LNCaP clone FGC (cell line): ENCODE measurements around the gene SNCAIP.

Experiments
- DNase-seq: peaks from one replicate; pipeline ENCODE4 v3.0.0-alpha.2; 2011; ENCODE audit warnings: low read depth
- H3K4me3 ChIP-seq: 2 replicates; pipeline ENCODE4 v1.5.1; 2011; ENCODE audit warnings: mild to moderate bottlenecking, low read depth, low read length, control low read depth
- CTCF ChIP-seq: IDR thresholded peaks from 2 replicates; pipeline ENCODE4 v1.5.1; 2012; ENCODE audit warnings: mild to moderate bottlenecking; ENCODE audit not compliant: control insufficient read depth, insufficient read depth; ENCODE audit errors: extremely low read depth

The SNCAIP gene

DNA sequence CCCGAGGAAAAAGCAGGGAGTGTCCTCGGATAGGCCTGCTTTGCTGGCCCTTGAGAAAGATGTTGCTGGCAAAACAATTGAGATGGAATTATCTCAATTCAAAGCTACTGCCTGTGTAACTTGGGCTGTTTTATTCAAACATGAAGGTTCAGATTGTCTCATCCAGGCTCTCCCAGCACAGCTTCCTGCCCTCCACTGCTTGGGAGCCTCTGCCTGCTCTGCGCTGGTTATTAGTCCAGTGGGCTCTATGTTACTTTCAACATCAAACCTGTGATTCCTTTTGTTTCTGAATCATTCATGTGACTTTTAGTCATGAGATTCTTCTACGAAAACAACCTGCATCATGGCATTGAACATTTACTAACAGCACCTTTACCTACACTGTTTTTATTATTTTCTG lies 123.2 kb downstream of the SNCAIP start:
- H3K4me3 ChIP-seq = no peak overlapping the region
- no peak for DNase-seq
- no peak for TF ChIP-seq CTCF

DNA sequence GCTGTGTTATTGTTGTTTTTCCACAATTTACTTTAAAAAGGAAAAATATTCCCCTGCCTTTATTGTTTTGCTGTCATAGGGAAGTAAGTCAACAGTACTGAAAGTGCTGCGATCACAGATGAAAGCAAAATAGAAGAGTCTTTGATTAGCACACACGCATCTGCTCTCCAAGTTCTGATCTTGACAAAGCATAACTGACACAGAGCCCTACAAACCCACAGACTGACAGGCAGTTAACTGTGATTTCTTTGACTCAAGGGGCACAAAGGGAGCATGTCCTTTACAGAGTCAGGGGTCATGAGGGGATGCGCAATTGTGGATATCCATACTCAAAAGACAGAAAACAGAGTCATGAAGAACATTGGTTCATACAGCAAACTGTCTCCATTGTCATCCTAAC lies 123.7 kb downstream of the SNCAIP start:
- H3K4me3 ChIP-seq = no peak overlapping the region
- DNase-seq = no peak
- TF ChIP-seq CTCF = no peak

DNA sequence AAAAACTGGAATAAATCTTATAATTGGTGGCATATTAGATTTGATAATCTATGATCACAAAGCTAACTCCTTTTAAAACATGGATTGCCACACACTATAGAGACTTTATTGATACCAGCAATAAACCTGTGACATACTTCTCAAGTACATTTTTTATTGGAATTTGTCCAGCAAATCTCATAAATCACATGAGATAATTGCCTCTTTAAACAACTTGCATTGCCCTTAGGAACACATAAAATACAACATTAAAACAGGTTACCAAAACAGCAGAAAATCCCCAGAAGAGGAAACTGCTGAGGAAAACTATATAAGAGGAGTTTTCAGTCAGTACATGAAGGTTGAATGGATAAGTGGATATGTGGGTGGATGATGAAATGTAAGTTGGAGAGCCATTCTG lies 124.6 kb downstream of the SNCAIP start:
- DNase-seq = peak; percentile 55
- no peak for TF ChIP-seq CTCF
- no peak overlapping the region for H3K4me3 ChIP-seq

GRCh38 chr5:122439645-122440044 lies 127.6 kb downstream of the SNCAIP start:
- no peak for TF ChIP-seq CTCF
- no peak for DNase-seq
- H3K4me3 ChIP-seq = no peak overlapping the region

GRCh38 chr5:122442938-122443337 lies 130.9 kb downstream of the SNCAIP start:
- no peak for TF ChIP-seq CTCF
- DNase-seq = no peak

GRCh38 chr5:122444411-122444810 lies 132.4 kb downstream of the SNCAIP start:
- DNase-seq = no peak

More at GRCh38 chr5:122442938-122443337, 130.9 kb downstream of the SNCAIP start:
- H3K4me3 ChIP-seq = no peak overlapping the region

GRCh38 chr5:122445070-122445469 lies 133.0 kb downstream of the SNCAIP start:
- no peak for DNase-seq
- no peak overlapping the region for H3K4me3 ChIP-seq
- TF ChIP-seq CTCF = no peak

More at GRCh38 chr5:122444411-122444810, 132.4 kb downstream of the SNCAIP start:
- TF ChIP-seq CTCF = no peak
- no peak overlapping the region for H3K4me3 ChIP-seq
